H9 (cell line): ENCODE results near the gene AARSD1. TPM values are rescaled to one million over a fixed set of nuclear protein-coding genes. Genes with fewer than 3 reads are reported as not detected.

Source experiments
- DNase-seq: peaks from one replicate; pipeline ENCODE4 v3.0.0-alpha.2; 2017
- H2AFZ ChIP-seq: one replicate; pipeline ENCODE4 v1.6.1; 2013; ENCODE audit warnings: mild to moderate bottlenecking, low read length, control low read depth, moderate library complexity
- H2AK5ac ChIP-seq: 2 replicates; pipeline ENCODE4 v1.6.1; 2013; ENCODE audit warnings: low read length, control low read depth, mixed read lengths; ENCODE audit not compliant: insufficient read length
- H2BK120ac ChIP-seq: one replicate; pipeline ENCODE4 v1.6.1; 2013; ENCODE audit warnings: low read depth, mild to moderate bottlenecking, low read length, control low read depth, inconsistent platforms; ENCODE audit not compliant: poor library complexity, severe bottlenecking
- H2BK12ac ChIP-seq: 2 replicates; pipeline ENCODE4 v1.6.1; 2013; ENCODE audit warnings: low read length, control low read depth, mixed read lengths, low read depth; ENCODE audit not compliant: insufficient read length
- H2BK15ac ChIP-seq: 2 replicates; pipeline ENCODE4 v1.6.1; 2013; ENCODE audit warnings: low read depth, low read length, control low read depth
- H2BK20ac ChIP-seq: one replicate; pipeline ENCODE4 v1.6.1; 2013; ENCODE audit warnings: low read depth, mild to moderate bottlenecking, low read length, control low read depth, inconsistent platforms; ENCODE audit not compliant: poor library complexity, severe bottlenecking
- H2BK5ac ChIP-seq: 2 replicates; pipeline ENCODE4 v1.6.1; 2013; ENCODE audit warnings: low read length, control low read depth, mixed read lengths; ENCODE audit not compliant: insufficient read length
- H3K14ac ChIP-seq: 2 replicates; pipeline ENCODE4 v1.6.1; 2013; ENCODE audit warnings: low read length, control low read depth; ENCODE audit not compliant: insufficient read depth
- H3K18ac ChIP-seq: 2 replicates; pipeline ENCODE4 v1.6.1; 2013; ENCODE audit warnings: low read depth, mild to moderate bottlenecking, mixed read lengths, low read length, control low read depth; ENCODE audit not compliant: insufficient read length
- H3K23ac ChIP-seq: 2 replicates; pipeline ENCODE4 v1.6.1; 2013; ENCODE audit warnings: low read length, control low read depth, mixed read lengths, low read depth; ENCODE audit not compliant: insufficient read length
- H3K23me2 ChIP-seq: 2 replicates; pipeline ENCODE4 v1.6.1; 2013; ENCODE audit warnings: low read depth, mild to moderate bottlenecking, mixed read lengths, low read length, control low read depth; ENCODE audit not compliant: insufficient read length, poor library complexity, severe bottlenecking
- H3K27ac ChIP-seq: 2 replicates; pipeline ENCODE4 v1.5.1; 2013; ENCODE audit warnings: low read length, control low read depth, mixed read lengths, low read depth; ENCODE audit not compliant: insufficient read length
- H3K27me3 ChIP-seq: 2 replicates; pipeline ENCODE4 v1.6.1; 2013; ENCODE audit warnings: low read length, control low read depth, inconsistent platforms; ENCODE audit not compliant: insufficient read depth
- H3K4ac ChIP-seq: 2 replicates; pipeline ENCODE4 v1.6.1; 2013; ENCODE audit warnings: low read depth, mild to moderate bottlenecking, control low read depth, inconsistent platforms, low read length, moderate library complexity
- H3K4me1 ChIP-seq: 2 replicates; pipeline ENCODE4 v1.6.1; 2013; ENCODE audit warnings: low read length, control low read depth, inconsistent platforms; ENCODE audit not compliant: insufficient read depth
- H3K4me2 ChIP-seq: 2 replicates; pipeline ENCODE4 v1.6.1; 2013; ENCODE audit warnings: low read length, control low read depth, mixed read lengths; ENCODE audit not compliant: insufficient read length, insufficient read depth
- H3K56ac ChIP-seq: 2 replicates; pipeline ENCODE4 v1.6.1; 2013; ENCODE audit warnings: low read depth, mild to moderate bottlenecking, mixed read lengths, low read length, control low read depth; ENCODE audit not compliant: insufficient read length
- H3K79me1 ChIP-seq: 2 replicates; pipeline ENCODE4 v1.6.1; 2013; ENCODE audit warnings: low read depth, mild to moderate bottlenecking, moderate library complexity, low read length, control low read depth, inconsistent platforms; ENCODE audit not compliant: insufficient read depth, poor library complexity, severe bottlenecking
- H3K79me2 ChIP-seq: 2 replicates; pipeline ENCODE4 v1.6.1; 2013; ENCODE audit warnings: low read length, control low read depth, inconsistent platforms; ENCODE audit not compliant: insufficient read depth
- H3K9ac ChIP-seq: 2 replicates; pipeline ENCODE4 v1.6.1; 2013; ENCODE audit warnings: low read length, control low read depth, mixed read lengths; ENCODE audit not compliant: insufficient read length; ENCODE audit errors: extremely low read depth
- H3K9me3 ChIP-seq: one replicate; pipeline ENCODE4 v1.6.1; 2013; ENCODE audit warnings: low read depth, low read length, inconsistent platforms; ENCODE audit not compliant: control insufficient read depth
- H3T11ph ChIP-seq: one replicate; pipeline ENCODE4 v1.6.1; 2013; ENCODE audit warnings: mild to moderate bottlenecking, low read length, control low read depth, inconsistent platforms
- H4K20me1 ChIP-seq: one replicate; pipeline ENCODE4 v1.6.1; 2013; ENCODE audit not compliant: control insufficient read depth, insufficient read length, insufficient read depth
- H4K5ac ChIP-seq: 2 replicates; pipeline ENCODE4 v1.6.1; 2013; ENCODE audit warnings: low read depth, mild to moderate bottlenecking, mixed read lengths, low read length, control low read depth; ENCODE audit not compliant: insufficient read length
- H4K8ac ChIP-seq: replicated peaks from 2 replicates; pipeline ENCODE4 v1.6.1; 2013; ENCODE audit warnings: low read length, control low read depth, mixed read lengths, low read depth; ENCODE audit not compliant: insufficient read length
- H4K91ac ChIP-seq: 2 replicates; pipeline ENCODE4 v1.6.1; 2013; ENCODE audit warnings: low read depth, mild to moderate bottlenecking, moderate library complexity, mixed read lengths, low read length, control low read depth; ENCODE audit not compliant: insufficient read length
- H3K27ac Mint-ChIP-seq, 3 experiments: 2 replicates in 2 of 3; 3 replicates in 1 of 3; pipeline ENCODE4 v1.8.0; 2020 to 2021; ENCODE audit warnings: mixed read lengths in 3 of 3, mild to moderate bottlenecking in 1 of 3, moderate library complexity in 1 of 3
- H3K27me3 Mint-ChIP-seq: 2 replicates; pipeline ENCODE4 v1.8.0; 2021; ENCODE audit warnings: low read depth, mild to moderate bottlenecking, moderate library complexity, mixed read lengths
- H3K36me3 Mint-ChIP-seq, 3 experiments: 2 replicates in 2 of 3; 3 replicates in 1 of 3; pipeline ENCODE4 v1.8.0; 2020 to 2021; ENCODE audit warnings: low read depth in 3 of 3, mixed read lengths in 3 of 3; ENCODE audit not compliant: insufficient read depth in 1 of 3
- H3K4me1 Mint-ChIP-seq, 2 experiments: 2 replicates each; pipeline ENCODE4 v1.8.0; 2020; ENCODE audit warnings: mixed read lengths in 2 of 2
- H3K4me3 Mint-ChIP-seq, 2 experiments: 2 replicates in 1 of 2; 3 replicates in 1 of 2; pipeline ENCODE4 v1.8.0; 2020 to 2021; ENCODE audit warnings: mild to moderate bottlenecking in 2 of 2, mixed read lengths in 2 of 2, moderate library complexity in 1 of 2
- H3K9me3 Mint-ChIP-seq, 2 experiments: 2 replicates in 1 of 2; 3 replicates in 1 of 2; pipeline ENCODE4 v1.8.0; 2020; ENCODE audit warnings: mild to moderate bottlenecking in 2 of 2, mixed read lengths in 2 of 2, moderate library complexity in 1 of 2
- CTCF ChIP-seq: fragments of 200-600 bp; sonication (generic); conservative IDR thresholded peaks from 3 replicates; pipeline ENCODE4 v1.8.0; 2021; ENCODE audit warnings: antibody characterized with exemption, mild to moderate bottlenecking
- WGBS: extraction: QIAGEN DNeasy Blood & Tissue Kit; methylation state at CpG from one replicate; pipeline ENCODE4 v1.1.7; 2013; ENCODE audit warnings: missing lambda C conversion rate, low lambda C conversion rate, mixed read lengths; ENCODE audit not compliant: insufficient read length; ENCODE audit errors: extremely low coverage; 5-methylcytosine and 5-hydroxymethylcytosine counted together
- total RNA-seq: library from RNA; stranded (reverse); gene quantifications from 2 replicates; pipeline ENCODE4 v1.2.1, GENCODE V29; 2021

The AARSD1 gene
- total RNA-seq, 1 experiment from 2014 or later: 68.7 TPM

- Mint-ChIP-seq H3K27me3 (no peaks in the 10 kb centered on the region), H3K4me1 (peaks cover 8 to 10% of the 10 kb centered on the region in 2 experiments), H3K36me3 (peaks cover 27 to 58% (median 52%) of the 10 kb centered on the region in 3 experiments; a peak in 6 of 7 replicates), H3K9me3 (no peaks in the 10 kb centered on the region), H3K27ac (no peak overlapping the region), H3K4me3 (no peak overlapping the region)
- H3K23ac ChIP-seq: no peak overlapping the region
- H4K20me1 ChIP-seq: no peaks in the 10 kb centered on the region
- H2BK120ac ChIP-seq: no peak overlapping the region
- H2AK5ac ChIP-seq: no peak overlapping the region
- no peak overlapping the region for H3K56ac ChIP-seq
- no peaks in the 10 kb centered on the region for H3K9me3 ChIP-seq
- H3K27me3 ChIP-seq: no peaks in the 10 kb centered on the region
- H3K79me2 ChIP-seq: no peaks in the 10 kb centered on the region
- no peak overlapping the region for H4K91ac ChIP-seq
- no peak overlapping the region for H4K8ac ChIP-seq
- H2BK20ac ChIP-seq: no peak overlapping the region
- DNase-seq: no peak
- no peak overlapping the region for H3K4me2 ChIP-seq
- no peak overlapping the region for H3K4ac ChIP-seq
- H3K23me2 ChIP-seq: no peaks in the 10 kb centered on the region
- H3T11ph ChIP-seq: no peak overlapping the region
- H3K14ac ChIP-seq: no peak overlapping the region
- no peak overlapping the region for H2BK12ac ChIP-seq
- H3K79me1 ChIP-seq: no peaks in the 10 kb centered on the region
- H2BK5ac ChIP-seq: no peak overlapping the region
- no peak overlapping the region for H3K18ac ChIP-seq
- no peak for TF ChIP-seq CTCF
- no peak overlapping the region for H3K27ac ChIP-seq
- H2AFZ ChIP-seq: no peak overlapping the region
- no peaks in the 10 kb centered on the region for H3K4me1 ChIP-seq
- no CpG with 5 or more reads among the region's 5 CpGs for WGBS
- H4K5ac ChIP-seq: no peak overlapping the region
- no peak overlapping the region for H3K9ac ChIP-seq
- H2BK15ac ChIP-seq: no peak overlapping the region
These were observed 28.6 kb upstream of the AARSD1 start for GRCh38 chr17:42992872-42993271.
